Endothelial cell of umbilical vein (primary cell): ENCODE data around the gene GTF3C1.

Experiments
- CTCF ChIP-seq, 2 donors: IDR thresholded peaks; 1 replicate in 1 of 2; 2 replicates in 1 of 2; pipeline ENCODE4 v1.5.1; 2011; ENCODE audit warnings: low read length in 2 of 2, mild to moderate bottlenecking in 2 of 2, moderate library complexity in 2 of 2, control low read depth in 1 of 2, inconsistent platforms in 1 of 2, low read depth in 1 of 2; ENCODE audit not compliant: insufficient read depth in 1 of 2; ENCODE audit errors: extremely low read depth in 1 of 2
- EZH2 ChIP-seq: IDR thresholded peaks from 2 replicates; pipeline ENCODE4 v1.6.1; 2012; ENCODE audit warnings: borderline replicate concordance, low read depth, mild to moderate bottlenecking, moderate library complexity, low read length, inconsistent platforms; ENCODE audit not compliant: severe bottlenecking
- GATA2 ChIP-seq: IDR thresholded peaks from 2 replicates; pipeline ENCODE4 v1.7.0; 2011; ENCODE audit warnings: low read depth, mild to moderate bottlenecking, moderate library complexity, mixed read lengths, low read length; ENCODE audit not compliant: insufficient read length, insufficient read depth
- MAX ChIP-seq: IDR thresholded peaks from 2 replicates; pipeline ENCODE4 v1.6.1; 2011; ENCODE audit not compliant: insufficient read depth, insufficient read length
- POLR2A ChIP-seq: IDR thresholded peaks from 2 replicates; pipeline ENCODE4 v1.6.1; 2012; ENCODE audit warnings: low read depth, mild to moderate bottlenecking, control low read depth, low read length
- POLR2AphosphoS5 ChIP-seq: IDR thresholded peaks from 2 replicates; pipeline ENCODE4 v1.6.1; 2012; ENCODE audit warnings: low read depth, mild to moderate bottlenecking, control low read depth, low read length, moderate library complexity; ENCODE audit not compliant: insufficient read depth

- TF ChIP-seq CTCF (IDR thresholded peaks at IDR 0.05; ENCODE audit: extremely low read depth in 1 of 2, insufficient read depth in 1 of 2, low read depth in 1 of 2, low read length in 2 of 2) (no peak), POLR2AphosphoS5 (no peak), MAX (no peak), POLR2A (no peak), EZH2 (no peak), GATA2 (no peak)
Measured at GRCh38 chr16:27585200-27585599, 35.5 kb upstream of the GTF3C1 start.
